Measurements from ENCODE around the gene TSLP. TPM values are rescaled to one million over a fixed set of nuclear protein-coding genes. Genes with fewer than 3 reads are reported as not detected.

The TSLP gene
- under 1 TPM; 0.19 to 0.35 TPM for total RNA-seq

DNA sequence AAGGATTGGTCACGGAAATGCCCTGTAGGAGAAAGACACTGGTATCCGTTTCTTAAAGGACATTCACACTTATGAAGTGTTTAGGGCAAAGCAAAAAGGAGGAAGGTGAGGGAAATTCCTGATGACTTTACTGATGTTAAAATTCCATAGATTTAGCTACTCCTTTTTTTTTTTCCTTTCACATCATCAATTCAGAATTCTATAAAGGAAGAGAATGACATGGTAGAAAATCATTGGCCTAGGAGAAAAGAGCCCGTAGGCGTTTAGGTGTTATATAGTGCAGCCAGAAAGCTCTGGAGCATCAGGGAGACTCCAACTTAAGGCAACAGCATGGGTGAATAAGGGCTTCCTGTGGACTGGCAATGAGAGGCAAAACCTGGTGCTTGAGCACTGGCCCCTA, at the start of gene TSLP:
TSS of gene TSLP (plus strand) at position 301 of the 400 bp plus-strand sequence. CDS start 178 bp downstream, outside the sequence.
- H3K27ac Mint-ChIP-seq = no peak within 1 kb of the TSS
- H3K27me3 Mint-ChIP-seq = peaks cover 79% of the 10 kb centered on the region
- H3K36me3 Mint-ChIP-seq (ENCODE audit: low read depth) = no peaks in the 10 kb centered on the region
- peak within 1 kb of the TSS; percentile 83 for H3K4me3 Mint-ChIP-seq
- POLR2A ChIA-PET = no interaction called here
- DNase-seq = no peak
- no peaks in the 10 kb centered on the region for H3K9me3 Mint-ChIP-seq
- H3K4me1 Mint-ChIP-seq = peaks cover 29% of the 10 kb centered on the region
- CTCF ChIA-PET = interaction anchor here (0.5 to 0.7 kb wide), 4 partner anchors 10 to 1875 kb away, joined by 3 to 4 read pairs (median 3); no protein-coding TSS in a partner anchor

GRCh38 chr5:111022301-111022700, 49.2 kb upstream of the TSLP start:
- H3K27me3 Mint-ChIP-seq = peaks cover 2% of the 10 kb centered on the region
- H3K4me3 Mint-ChIP-seq = no peak overlapping the region
- H3K36me3 Mint-ChIP-seq (ENCODE audit: low read depth) = no peaks in the 10 kb centered on the region
- H3K9me3 Mint-ChIP-seq = no peaks in the 10 kb centered on the region
- H3K27ac Mint-ChIP-seq = no peak overlapping the region
- H3K4me1 Mint-ChIP-seq = no peaks in the 10 kb centered on the region
- POLR2A ChIA-PET = no interaction called here
- no peak for DNase-seq
- CTCF ChIA-PET = no interaction called here

GRCh38 chr5:111028865-111029264, 42.6 kb upstream of the TSLP start:
- POLR2A ChIA-PET = no interaction called here
- CTCF ChIA-PET = no interaction called here
- no peak overlapping the region for H3K27ac Mint-ChIP-seq
- no peak overlapping the region for H3K4me3 Mint-ChIP-seq
- no peaks in the 10 kb centered on the region for H3K9me3 Mint-ChIP-seq
- no peaks in the 10 kb centered on the region for H3K4me1 Mint-ChIP-seq
- H3K36me3 Mint-ChIP-seq (ENCODE audit: low read depth) = no peaks in the 10 kb centered on the region
- H3K27me3 Mint-ChIP-seq = peaks cover 4% of the 10 kb centered on the region
- no peak for DNase-seq

GRCh38 chr5:111043712-111044506, 27.6 kb upstream of the TSLP start:
- Mint-ChIP-seq H3K9me3 (no peaks in the 10 kb centered on the region), H3K27me3 (peaks cover 3% of the 10 kb centered on the region), H3K4me3 (no peak overlapping the region), H3K4me1 (no peaks in the 10 kb centered on the region), H3K36me3 (ENCODE audit: low read depth) (no peaks in the 10 kb centered on the region), H3K27ac (no peak overlapping the region)
- no peak for DNase-seq
- POLR2A ChIA-PET = no interaction called here
- CTCF ChIA-PET = no interaction called here

DNA sequence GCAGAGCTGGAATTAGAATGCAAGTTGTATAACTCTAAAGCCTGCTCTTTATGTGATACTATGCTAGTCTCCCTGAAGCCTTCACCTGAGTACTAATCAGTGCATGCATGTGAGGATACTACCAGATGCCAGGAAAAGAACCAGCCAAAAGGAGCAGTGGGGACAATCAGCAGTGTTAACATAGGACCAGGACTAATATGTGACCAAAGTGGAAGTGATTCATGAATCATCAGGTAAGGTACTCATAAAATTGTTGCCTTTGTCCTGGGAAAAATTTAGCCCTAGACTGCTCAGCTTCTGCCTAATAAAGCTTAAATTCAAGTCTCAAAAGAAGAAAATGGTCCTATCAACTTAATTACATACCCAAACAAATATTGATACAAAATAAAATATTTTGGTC, 13.4 kb upstream of the TSLP start:
- no peak overlapping the region for H3K27ac Mint-ChIP-seq
- no peaks in the 10 kb centered on the region for H3K9me3 Mint-ChIP-seq
- no peak for DNase-seq
- POLR2A ChIA-PET = no interaction called here
- CTCF ChIA-PET = no interaction called here
- no peaks in the 10 kb centered on the region for H3K36me3 Mint-ChIP-seq (ENCODE audit: low read depth)
- H3K4me1 Mint-ChIP-seq = no peaks in the 10 kb centered on the region
- no peak overlapping the region for H3K4me3 Mint-ChIP-seq
- H3K27me3 Mint-ChIP-seq = peaks cover 39% of the 10 kb centered on the region

GRCh38 chr5:111060169-111060568, 11.3 kb upstream of the TSLP start:
- H3K36me3 Mint-ChIP-seq (ENCODE audit: low read depth) = no peaks in the 10 kb centered on the region
- H3K4me1 Mint-ChIP-seq = no peaks in the 10 kb centered on the region
- DNase-seq = no peak
- H3K4me3 Mint-ChIP-seq = no peak overlapping the region
- H3K9me3 Mint-ChIP-seq = no peaks in the 10 kb centered on the region
- peaks cover 30% of the 10 kb centered on the region for H3K27me3 Mint-ChIP-seq
- POLR2A ChIA-PET = no interaction called here
- H3K27ac Mint-ChIP-seq = no peak overlapping the region
- CTCF ChIA-PET = no interaction called here

- H3K27ac Mint-ChIP-seq = no peak overlapping the region
- H3K4me3 Mint-ChIP-seq = no peak overlapping the region
- no peaks in the 10 kb centered on the region for H3K36me3 Mint-ChIP-seq (ENCODE audit: low read depth)
- H3K4me1 Mint-ChIP-seq = no peaks in the 10 kb centered on the region
- ChIA-PET POLR2A (no interaction called here), CTCF (interaction anchor here (0.6 kb wide), 1 partner anchor 10 kb away, joined by 4 read pairs; no protein-coding TSS in a partner anchor)
- peaks cover 36% of the 10 kb centered on the region for H3K27me3 Mint-ChIP-seq
- no peaks in the 10 kb centered on the region for H3K9me3 Mint-ChIP-seq
- DNase-seq = no peak
These were observed 9.9 kb upstream of the TSLP start for GRCh38 chr5:111061618-111062017.

GRCh38 chr5:111063709-111064322, 7.7 kb upstream of the TSLP start:
- Mint-ChIP-seq H3K4me1 (no peaks in the 10 kb centered on the region), H3K27ac (no peak overlapping the region), H3K27me3 (peaks cover 48% of the 10 kb centered on the region), H3K4me3 (no peak overlapping the region), H3K36me3 (ENCODE audit: low read depth) (no peaks in the 10 kb centered on the region), H3K9me3 (no peaks in the 10 kb centered on the region)
- POLR2A ChIA-PET = no interaction called here
- CTCF ChIA-PET = no interaction called here
- DNase-seq = no peak

DNA sequence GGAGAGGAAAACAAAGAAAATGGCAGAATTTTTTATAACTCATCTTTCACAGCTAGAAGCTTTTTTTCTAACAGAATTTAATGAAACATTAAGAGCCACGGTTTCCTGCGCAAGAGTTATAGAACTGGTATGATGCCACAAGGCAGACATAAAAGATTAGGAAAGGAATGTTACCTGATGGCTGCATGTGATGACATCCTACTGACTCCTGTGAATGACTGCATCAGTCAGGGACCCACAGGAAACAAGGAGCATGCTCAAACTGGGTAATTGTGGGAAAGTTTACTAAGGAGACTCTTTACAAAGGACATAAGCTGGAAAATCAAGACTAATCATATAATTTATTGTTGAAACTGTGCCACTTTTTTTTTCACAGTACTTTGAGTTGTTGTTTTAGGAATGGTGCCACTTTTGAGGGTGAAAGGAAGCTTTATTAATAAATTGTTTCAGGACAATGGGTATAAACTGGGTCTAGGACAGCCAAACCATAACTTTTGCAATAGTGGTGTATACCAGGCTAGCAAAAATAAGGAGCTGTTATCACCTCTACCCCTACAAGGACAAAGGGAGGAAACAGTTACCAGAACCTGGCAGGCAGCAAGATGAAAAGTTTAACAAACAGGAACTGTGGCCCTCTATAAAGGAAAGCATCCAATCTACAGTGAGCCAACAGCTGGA, 5.1 kb upstream of the TSLP start:
- Mint-ChIP-seq H3K4me1 (peaks cover 8% of the 10 kb centered on the region), H3K9me3 (no peaks in the 10 kb centered on the region), H3K4me3 (no peak overlapping the region), H3K27ac (no peak overlapping the region), H3K27me3 (peaks cover 68% of the 10 kb centered on the region), H3K36me3 (ENCODE audit: low read depth) (no peaks in the 10 kb centered on the region)
- ChIA-PET CTCF (interaction anchor here (0.8 kb wide), 1 partner anchor 39 kb away, joined by 3 read pairs; no protein-coding TSS in a partner anchor), POLR2A (no interaction called here)
- no peak for DNase-seq

GRCh38 chr5:111068213-111068612, 3.3 kb upstream of the TSLP start:
- CTCF ChIA-PET = no interaction called here
- POLR2A ChIA-PET = no interaction called here
- H3K4me3 Mint-ChIP-seq = no peak overlapping the region
- no peak for DNase-seq
- H3K36me3 Mint-ChIP-seq (ENCODE audit: low read depth) = no peaks in the 10 kb centered on the region
- peaks cover 83% of the 10 kb centered on the region for H3K27me3 Mint-ChIP-seq
- H3K27ac Mint-ChIP-seq = no peak overlapping the region
- peaks cover 17% of the 10 kb centered on the region for H3K4me1 Mint-ChIP-seq
- no peaks in the 10 kb centered on the region for H3K9me3 Mint-ChIP-seq

GRCh38 chr5:111069839-111070238, 1.7 kb upstream of the TSLP start:
- CTCF ChIA-PET = no interaction called here
- peaks cover 29% of the 10 kb centered on the region for H3K4me1 Mint-ChIP-seq
- H3K27ac Mint-ChIP-seq = no peak overlapping the region
- no peak for DNase-seq
- H3K27me3 Mint-ChIP-seq = peaks cover 86% of the 10 kb centered on the region
- POLR2A ChIA-PET = no interaction called here
- H3K9me3 Mint-ChIP-seq = no peaks in the 10 kb centered on the region
- no peaks in the 10 kb centered on the region for H3K36me3 Mint-ChIP-seq (ENCODE audit: low read depth)
- H3K4me3 Mint-ChIP-seq = peak overlapping the region; percentile 4

- H3K27me3 Mint-ChIP-seq = peaks cover 85% of the 10 kb centered on the region
- H3K4me3 Mint-ChIP-seq = peak overlapping the region; percentile 6
- H3K36me3 Mint-ChIP-seq (ENCODE audit: low read depth) = no peaks in the 10 kb centered on the region
- H3K4me1 Mint-ChIP-seq = peaks cover 29% of the 10 kb centered on the region
- no peak overlapping the region for H3K27ac Mint-ChIP-seq
- no peaks in the 10 kb centered on the region for H3K9me3 Mint-ChIP-seq
- DNase-seq = no peak
- CTCF ChIA-PET = interaction anchor here (0.6 to 0.7 kb wide), 2 partner anchors 9 to 1875 kb away, joined by 3 to 4 read pairs; no protein-coding TSS in a partner anchor
- POLR2A ChIA-PET = no interaction called here
These were observed 1.0 kb upstream of the TSLP start for GRCh38 chr5:111070272-111071134.
